T-helper 1 cell treated with Interleukin-12 subunit alpha and Interleukin-12 subunit beta and Interleukin-4 antibody, amounts not matched to agents 30 μg/mL and 1 μg/mL, for 36 hours (primary cell): Measurements from ENCODE around the gene NOX4.

Experiments
- H3K27ac Mint-ChIP-seq: one replicate; pipeline ENCODE4 v1.8.0; 2021; ENCODE audit warnings: mild to moderate bottlenecking, mixed read lengths
- H3K27me3 Mint-ChIP-seq: one replicate; pipeline ENCODE4 v1.8.0; 2021; ENCODE audit warnings: low read depth, mixed read lengths
- H3K36me3 Mint-ChIP-seq: one replicate; pipeline ENCODE4 v1.8.0; 2021; ENCODE audit warnings: low read depth, mixed read lengths
- H3K4me1 Mint-ChIP-seq: one replicate; pipeline ENCODE4 v1.8.0; 2021; ENCODE audit warnings: low read depth, mixed read lengths
- H3K4me3 Mint-ChIP-seq: one replicate; pipeline ENCODE4 v1.8.0; 2021; ENCODE audit warnings: mild to moderate bottlenecking, moderate library complexity, mixed read lengths
- H3K9me3 Mint-ChIP-seq: one replicate; pipeline ENCODE4 v1.8.0; 2021; ENCODE audit warnings: mixed read lengths

Gene NOX4

GRCh38 chr11:89495951-89496350 lies 4.8 kb upstream of the NOX4 start:
- no peak overlapping the region for H3K27ac Mint-ChIP-seq
- H3K4me3 Mint-ChIP-seq = no peak overlapping the region
- H3K9me3 Mint-ChIP-seq = no peaks in the 10 kb centered on the region
- peaks cover 13% of the 10 kb centered on the region for H3K27me3 Mint-ChIP-seq
- H3K36me3 Mint-ChIP-seq = no peaks in the 10 kb centered on the region
- no peaks in the 10 kb centered on the region for H3K4me1 Mint-ChIP-seq

- H3K9me3 Mint-ChIP-seq = no peaks in the 10 kb centered on the region
- H3K36me3 Mint-ChIP-seq = no peaks in the 10 kb centered on the region
- no peak overlapping the region for H3K4me3 Mint-ChIP-seq
- H3K4me1 Mint-ChIP-seq = no peaks in the 10 kb centered on the region
- no peak overlapping the region for H3K27ac Mint-ChIP-seq
- H3K27me3 Mint-ChIP-seq = peaks cover 30% of the 10 kb centered on the region
These were observed 2.3 kb upstream of the NOX4 start for GRCh38 chr11:89493431-89493830.

- no peak overlapping the region for H3K4me3 Mint-ChIP-seq
These were observed 584 bp downstream of the NOX4 start for GRCh38 chr11:89490602-89490980.

GRCh38 chr11:89489930-89490329 lies 1.2 kb downstream of the NOX4 start:
- H3K36me3 Mint-ChIP-seq = no peaks in the 10 kb centered on the region
- H3K4me3 Mint-ChIP-seq = no peak overlapping the region
- peaks cover 30% of the 10 kb centered on the region for H3K27me3 Mint-ChIP-seq
- no peaks in the 10 kb centered on the region for H3K9me3 Mint-ChIP-seq
- H3K4me1 Mint-ChIP-seq = no peaks in the 10 kb centered on the region
- H3K27ac Mint-ChIP-seq = no peak overlapping the region

More at GRCh38 chr11:89490602-89490980, 584 bp downstream of the NOX4 start:
- Mint-ChIP-seq H3K27me3 (peaks cover 30% of the 10 kb centered on the region), H3K9me3 (no peaks in the 10 kb centered on the region), H3K36me3 (no peaks in the 10 kb centered on the region), H3K27ac (no peak overlapping the region), H3K4me1 (no peaks in the 10 kb centered on the region)

- peaks cover 25% of the 10 kb centered on the region for H3K27me3 Mint-ChIP-seq
- H3K9me3 Mint-ChIP-seq = no peaks in the 10 kb centered on the region
- H3K27ac Mint-ChIP-seq = no peak overlapping the region
- H3K4me1 Mint-ChIP-seq = no peaks in the 10 kb centered on the region
- no peaks in the 10 kb centered on the region for H3K36me3 Mint-ChIP-seq
- no peak overlapping the region for H3K4me3 Mint-ChIP-seq
These were observed 4.2 kb downstream of the NOX4 start for GRCh38 chr11:89487016-89487415.

- Mint-ChIP-seq H3K27ac (no peak overlapping the region), H3K9me3 (no peaks in the 10 kb centered on the region), H3K4me3 (no peak overlapping the region), H3K4me1 (no peaks in the 10 kb centered on the region), H3K36me3 (no peaks in the 10 kb centered on the region), H3K27me3 (peaks cover 7% of the 10 kb centered on the region)
These were observed 6.3 kb downstream of the NOX4 start for GRCh38 chr11:89484896-89485295.

- Mint-ChIP-seq H3K9me3 (no peaks in the 10 kb centered on the region), H3K27me3 (no peaks in the 10 kb centered on the region), H3K4me1 (no peaks in the 10 kb centered on the region), H3K36me3 (no peaks in the 10 kb centered on the region), H3K4me3 (no peak overlapping the region), H3K27ac (no peak overlapping the region)
These were observed 14.0 kb downstream of the NOX4 start for GRCh38 chr11:89477175-89477574.

GRCh38 chr11:89463266-89463780 lies 27.9 kb downstream of the NOX4 start:
- no peaks in the 10 kb centered on the region for H3K36me3 Mint-ChIP-seq
- no peaks in the 10 kb centered on the region for H3K27me3 Mint-ChIP-seq
- no peaks in the 10 kb centered on the region for H3K9me3 Mint-ChIP-seq
- no peak overlapping the region for H3K4me3 Mint-ChIP-seq
- no peak overlapping the region for H3K27ac Mint-ChIP-seq
- H3K4me1 Mint-ChIP-seq = no peaks in the 10 kb centered on the region

- Mint-ChIP-seq H3K27me3 (no peaks in the 10 kb centered on the region), H3K9me3 (no peaks in the 10 kb centered on the region), H3K4me1 (no peaks in the 10 kb centered on the region)
These were observed 32.5 kb downstream of the NOX4 start for GRCh38 chr11:89458716-89459115.

GRCh38 chr11:89457190-89457589 lies 34.0 kb downstream of the NOX4 start:
- H3K36me3 Mint-ChIP-seq = no peaks in the 10 kb centered on the region
- no peak overlapping the region for H3K4me3 Mint-ChIP-seq
- H3K27ac Mint-ChIP-seq = no peak overlapping the region
- H3K4me1 Mint-ChIP-seq = no peaks in the 10 kb centered on the region
- no peaks in the 10 kb centered on the region for H3K9me3 Mint-ChIP-seq
- H3K27me3 Mint-ChIP-seq = no peaks in the 10 kb centered on the region

More at GRCh38 chr11:89458716-89459115, 32.5 kb downstream of the NOX4 start:
- H3K27ac Mint-ChIP-seq = no peak overlapping the region
- H3K36me3 Mint-ChIP-seq = no peaks in the 10 kb centered on the region
- no peak overlapping the region for H3K4me3 Mint-ChIP-seq

- H3K27ac Mint-ChIP-seq = no peak overlapping the region
- H3K27me3 Mint-ChIP-seq = no peaks in the 10 kb centered on the region
- no peak overlapping the region for H3K4me3 Mint-ChIP-seq
- no peaks in the 10 kb centered on the region for H3K36me3 Mint-ChIP-seq
- no peaks in the 10 kb centered on the region for H3K9me3 Mint-ChIP-seq
- H3K4me1 Mint-ChIP-seq = no peaks in the 10 kb centered on the region
These were observed 34.5 kb downstream of the NOX4 start for GRCh38 chr11:89456681-89457080.

- no peaks in the 10 kb centered on the region for H3K4me1 Mint-ChIP-seq
- H3K27ac Mint-ChIP-seq = no peak overlapping the region
These were observed 38.4 kb downstream of the NOX4 start for GRCh38 chr11:89452780-89453179.

GRCh38 chr11:89447845-89448244 lies 43.3 kb downstream of the NOX4 start:
- Mint-ChIP-seq H3K27me3 (no peaks in the 10 kb centered on the region), H3K27ac (no peak overlapping the region), H3K9me3 (no peaks in the 10 kb centered on the region), H3K4me3 (no peak overlapping the region), H3K4me1 (no peaks in the 10 kb centered on the region), H3K36me3 (no peaks in the 10 kb centered on the region)

More at GRCh38 chr11:89452780-89453179, 38.4 kb downstream of the NOX4 start:
- H3K27me3 Mint-ChIP-seq = no peaks in the 10 kb centered on the region
- no peak overlapping the region for H3K4me3 Mint-ChIP-seq
- H3K36me3 Mint-ChIP-seq = no peaks in the 10 kb centered on the region
- no peaks in the 10 kb centered on the region for H3K9me3 Mint-ChIP-seq

- Mint-ChIP-seq H3K27me3 (no peaks in the 10 kb centered on the region), H3K4me3 (no peak overlapping the region), H3K27ac (no peak overlapping the region), H3K4me1 (no peaks in the 10 kb centered on the region), H3K36me3 (no peaks in the 10 kb centered on the region), H3K9me3 (no peaks in the 10 kb centered on the region)
These were observed 47.5 kb downstream of the NOX4 start for GRCh38 chr11:89443361-89444322.

- H3K9me3 Mint-ChIP-seq = no peaks in the 10 kb centered on the region
- H3K4me3 Mint-ChIP-seq = no peak overlapping the region
- no peaks in the 10 kb centered on the region for H3K27me3 Mint-ChIP-seq
- no peaks in the 10 kb centered on the region for H3K36me3 Mint-ChIP-seq
- no peaks in the 10 kb centered on the region for H3K4me1 Mint-ChIP-seq
- H3K27ac Mint-ChIP-seq = no peak overlapping the region
These were observed 48.4 kb downstream of the NOX4 start for GRCh38 chr11:89442801-89443200.
